H1 (cell line): ENCODE results near the gene ADK. TPM values are rescaled to one million over a fixed set of nuclear protein-coding genes. Genes with fewer than 3 reads are reported as not detected.

Source experiments
- CTCF ChIA-PET: fragments of 300-600 bp; sonication (Branson Sonifier 250); formaldehyde crosslinking; loops from one replicate; lab custom pipeline; 2021; ENCODE audit not compliant: partially characterized antibody; lab: Charles Lee
- POLR2A ChIA-PET: fragments of 300-600 bp; sonication (Branson Sonifier 250); formaldehyde crosslinking; loops from one replicate; lab custom pipeline; 2021; ENCODE audit warnings: inconsistent platforms; ENCODE audit not compliant: partially characterized antibody; lab: Charles Lee
- DNase-seq, 2 experiments: peaks; one replicate each; pipeline versions ENCODE4 v3.0.0 to v3.0.0-alpha.2; 2010 to 2022; ENCODE audit warnings: low spot score in 2 of 2, low read depth in 1 of 2, mixed read lengths in 1 of 2
- FAIRE-seq: peaks from 2 replicates; lab custom pipeline; 2011; peaks lifted over from hg19 to GRCh38; lab: Jason Lieb, UNC
- H2AFZ ChIP-seq: 2 replicates; pipeline ENCODE4 v1.8.1; 2012; ENCODE audit warnings: low read length, inconsistent platforms
- H2AK5ac ChIP-seq: 2 replicates; pipeline ENCODE4 v1.6.1; 2013; ENCODE audit warnings: low read depth, low read length
- H2BK120ac ChIP-seq: replicated peaks from 2 replicates; pipeline ENCODE3; 2013; ENCODE audit warnings: low read depth, low read length, inconsistent platforms
- H2BK12ac ChIP-seq: 2 replicates; pipeline ENCODE4 v1.6.1; 2013; ENCODE audit warnings: low read depth, low read length
- H2BK15ac ChIP-seq: 2 replicates; pipeline ENCODE4 v1.6.1; 2013; ENCODE audit warnings: low read length
- H2BK20ac ChIP-seq: 2 replicates; pipeline ENCODE4 v1.6.1; 2013; ENCODE audit warnings: low read length
- H2BK5ac ChIP-seq: 2 replicates; pipeline ENCODE4 v1.6.1; 2013; ENCODE audit warnings: low read depth, low read length
- H3K14ac ChIP-seq: 2 replicates; pipeline ENCODE4 v1.6.1; 2013; ENCODE audit warnings: inconsistent platforms; ENCODE audit not compliant: insufficient read length
- H3K18ac ChIP-seq: 2 replicates; pipeline ENCODE4 v1.6.1; 2013; ENCODE audit warnings: low read length; ENCODE audit errors: extremely low read depth
- H3K23ac ChIP-seq: 2 replicates; pipeline ENCODE4 v1.6.1; 2013; ENCODE audit warnings: inconsistent platforms; ENCODE audit not compliant: insufficient read length
- H3K23me2 ChIP-seq: 2 replicates; pipeline ENCODE4 v1.6.1; 2013; ENCODE audit warnings: low read depth, low read length
- H3K27ac ChIP-seq: 2 replicates; pipeline ENCODE4 v1.6.1; 2011; ENCODE audit warnings: low read depth, low read length, inconsistent platforms
- H3K27me3 ChIP-seq, 4 experiments: replicated peaks in 1 of 4; 1 replicate in 1 of 4; 2 replicates in 3 of 4; pipeline versions ENCODE4 v1.6.1 to v1.8.1; 2011 to 2013; ENCODE audit warnings: low read length in 3 of 4, mild to moderate bottlenecking in 3 of 4, inconsistent platforms in 2 of 4, mixed read lengths in 2 of 4, moderate library complexity in 1 of 4; ENCODE audit not compliant: control insufficient read depth in 3 of 4, insufficient read depth in 3 of 4; ENCODE audit errors: extremely low read depth in 1 of 4
- H3K36me3 ChIP-seq, 4 experiments: 2 replicates each; pipeline versions ENCODE4 v1.6.1 to v1.8.1; 2011 to 2013; ENCODE audit warnings: mild to moderate bottlenecking in 4 of 4, low read length in 3 of 4, moderate library complexity in 2 of 4, control low read depth in 1 of 4, inconsistent platforms in 1 of 4; ENCODE audit not compliant: insufficient read depth in 4 of 4, control insufficient read depth in 2 of 4
- H3K4ac ChIP-seq: replicated peaks from 2 replicates; pipeline ENCODE3; 2013; ENCODE audit warnings: low read length, low read depth, mixed read lengths, inconsistent platforms; ENCODE audit not compliant: insufficient read length
- H3K4me1 ChIP-seq, 4 experiments: replicated peaks in 1 of 4; 1 replicate in 1 of 4; 2 replicates in 3 of 4; pipeline versions ENCODE4 v1.6.1 to v1.8.1; 2011 to 2013; ENCODE audit warnings: low read length in 3 of 4, inconsistent platforms in 2 of 4, mixed read lengths in 1 of 4; ENCODE audit not compliant: insufficient read depth in 4 of 4, control insufficient read depth in 3 of 4
- H3K4me2 ChIP-seq, 2 experiments: 2 replicates each; pipeline versions ENCODE4 v1.6.1 to v1.8.1; 2011 to 2013; ENCODE audit warnings: low read depth in 2 of 2, low read length in 2 of 2, control low read depth in 1 of 2, inconsistent platforms in 1 of 2, mild to moderate bottlenecking in 1 of 2; ENCODE audit not compliant: insufficient read depth in 1 of 2
- H3K4me3 ChIP-seq, 4 experiments: fragments of 200-600, 300-600 bp in 1 of 4; sonication (generic), shearing (Covaris generic), sonication (Bioruptor Twin) in 1 of 4; 2 replicates each; pipeline versions ENCODE4 v1.5.1 to v1.8.1; 2011 to 2016; ENCODE audit warnings: low read length in 4 of 4, low read depth in 3 of 4, control low read depth in 2 of 4, inconsistent platforms in 2 of 4, mild to moderate bottlenecking in 2 of 4, mixed read lengths in 1 of 4, moderate library complexity in 1 of 4; ENCODE audit not compliant: insufficient read depth in 2 of 4; ENCODE audit errors: extremely low read depth in 1 of 4
- H3K56ac ChIP-seq: replicated peaks from 2 replicates; pipeline ENCODE3; 2013; ENCODE audit warnings: low read depth, mild to moderate bottlenecking, mixed read lengths, low read length, inconsistent platforms; ENCODE audit not compliant: insufficient read length
- H3K79me1 ChIP-seq: 2 replicates; pipeline ENCODE4 v1.6.1; 2013; ENCODE audit warnings: low read depth, low read length, control low read depth
- H3K79me2 ChIP-seq, 2 experiments: 2 replicates each; pipeline versions ENCODE4 v1.6.1 to v1.8.1; 2012 to 2013; ENCODE audit warnings: low read length in 2 of 2, mild to moderate bottlenecking in 2 of 2, inconsistent platforms in 1 of 2; ENCODE audit not compliant: insufficient read depth in 2 of 2, control insufficient read depth in 1 of 2
- H3K9ac ChIP-seq, 4 experiments: replicated peaks in 1 of 4; 1 replicate in 1 of 4; 2 replicates in 3 of 4; pipeline versions ENCODE4 v1.6.1 to v1.8.1; 2011 to 2013; ENCODE audit warnings: low read depth in 3 of 4, low read length in 3 of 4, control low read depth in 2 of 4, mild to moderate bottlenecking in 2 of 4, moderate library complexity in 2 of 4, inconsistent platforms in 1 of 4; ENCODE audit errors: extremely low read depth in 1 of 4
- H3K9me3 ChIP-seq, 2 experiments: 2 replicates each; pipeline versions ENCODE4 v1.6.1 to v1.8.1; 2012 to 2013; ENCODE audit warnings: mild to moderate bottlenecking in 2 of 2, moderate library complexity in 2 of 2, control low read depth in 1 of 2, inconsistent platforms in 1 of 2, low read depth in 1 of 2, low read length in 1 of 2, mixed read lengths in 1 of 2; ENCODE audit not compliant: insufficient read depth in 2 of 2
- H4K20me1 ChIP-seq, 2 experiments: replicated peaks in 1 of 2; 2 replicates each; pipeline versions ENCODE3 to v1.8.1; 2011 to 2013; ENCODE audit warnings: inconsistent platforms in 2 of 2, low read length in 2 of 2, mild to moderate bottlenecking in 1 of 2; ENCODE audit not compliant: insufficient read depth in 2 of 2, control insufficient read depth in 1 of 2
- H4K5ac ChIP-seq: 2 replicates; pipeline ENCODE4 v1.6.1; 2013; ENCODE audit warnings: low read length, low read depth, mixed read lengths, inconsistent platforms; ENCODE audit not compliant: insufficient read length
- H4K8ac ChIP-seq: 2 replicates; pipeline ENCODE4 v1.8.0; 2013; ENCODE audit warnings: mild to moderate bottlenecking, moderate library complexity, low read length, inconsistent platforms; ENCODE audit not compliant: insufficient read depth; ENCODE audit errors: extremely low read depth
- H4K91ac ChIP-seq: replicated peaks from 2 replicates; pipeline ENCODE3; 2013; ENCODE audit warnings: low read length, mixed read lengths, inconsistent platforms; ENCODE audit not compliant: insufficient read length
- EP300 ChIP-seq, 2 experiments: IDR thresholded peaks; 1 replicate in 1 of 2; 2 replicates in 1 of 2; pipeline ENCODE4 v1.6.1; 2011 to 2012; ENCODE audit warnings: low read depth in 2 of 2, low read length in 2 of 2, mild to moderate bottlenecking in 2 of 2, borderline replicate concordance in 1 of 2, inconsistent platforms in 1 of 2, moderate library complexity in 1 of 2
- FOSL1 ChIP-seq: IDR thresholded peaks from 2 replicates; pipeline ENCODE4 v1.6.1; 2011; ENCODE audit warnings: mild to moderate bottlenecking, low read depth, low read length, moderate library complexity; ENCODE audit not compliant: insufficient read depth
- POLR2A ChIP-seq, 2 experiments: IDR thresholded peaks; 1 replicate in 1 of 2; 2 replicates in 1 of 2; pipeline ENCODE4 v1.6.1; 2011; ENCODE audit warnings: low read depth in 2 of 2, low read length in 2 of 2, mild to moderate bottlenecking in 2 of 2; ENCODE audit errors: control extremely low read depth in 1 of 2
- RFX5 ChIP-seq: IDR thresholded peaks from 2 replicates; pipeline ENCODE4 v1.6.1; 2011; ENCODE audit warnings: low read depth, low read length, improper control_type of control experiment, borderline replicate concordance
- TAF1 ChIP-seq: IDR thresholded peaks from 2 replicates; pipeline ENCODE4 v1.6.1; 2011; ENCODE audit warnings: mild to moderate bottlenecking, low read depth, low read length
- TCF12 ChIP-seq: IDR thresholded peaks from 2 replicates; pipeline ENCODE4 v1.6.1; 2011; ENCODE audit warnings: low read depth, mild to moderate bottlenecking, low read length
- WGBS, 2 experiments: shearing (Covaris generic) in 1 of 2; methylation state at CpG; one replicate each; pipeline versions ENCODE4 v1.1.6 to v1.1.7; 2013 to 2015; ENCODE audit warnings: low lambda C conversion rate in 2 of 2, mixed read lengths in 2 of 2, inconsistent platforms in 1 of 2, low coverage in 1 of 2, missing lambda C conversion rate in 1 of 2; ENCODE audit not compliant: insufficient replicate concordance in 2 of 2, insufficient coverage in 1 of 2, insufficient read length in 1 of 2; ENCODE audit errors: extremely low coverage in 1 of 2, missing lambda C conversion rate in 1 of 2; 5-methylcytosine and 5-hydroxymethylcytosine counted together
- polyA plus RNA-seq, 7 experiments: library from polyadenylated mRNA; depleted of rRNA in 3 of 7; stranded (reverse) in 5 of 7; unstranded in 2 of 7; fragments of >200 nt in 5 of 7; fragments of 200-250 nt in 2 of 7; gene quantifications; 1 replicate in 5 of 7; 2 replicates in 1 of 7; 4 replicates in 1 of 7; pipeline versions ENCODE4 v1.2.1 to v1.2.3, GENCODE V29; 2011 to 2013; ENCODE audit warnings: missing spikeins in 2 of 7, mixed read lengths in 2 of 7
- total RNA-seq: library from RNA; stranded (reverse); fragmentation: NEBNext Ultra II Directional; extraction: Animal tissue kit (Norgen Biotek cat#: 25700); gene quantifications from 2 replicates; pipeline ENCODE4 v1.2.1, GENCODE V29; 2021
- TF ChIP-seq, protein P1 (sequence below): IDR thresholded peaks from 2 replicates; pipeline ENCODE4 v1.6.1; 2012; ENCODE audit warnings: inconsistent platforms

Gene ADK
- total and polyA plus RNA-seq, 2 of the 8 experiments (the other 6 are each of a cell fraction or from before 2014, with no cell fraction given), result 12.3 to 42.4 TPM

- no peaks in the 10 kb centered on the region for H3K4me1 ChIP-seq
- H3K4me3 ChIP-seq, result no peak overlapping the region
- H3K23ac ChIP-seq, result no peak overlapping the region
- no peak overlapping the region for H2AK5ac ChIP-seq
- no peak overlapping the region for H3K14ac ChIP-seq
- no peak overlapping the region for H3K4me2 ChIP-seq
- H2BK120ac ChIP-seq, result no peak overlapping the region
- WGBS, 2 experiments, result 93% methylated on average over 4 of the region's 4 CpGs; no CpG with 5 or more reads in 1 of the 2 experiments
- H3K18ac ChIP-seq, result no peak overlapping the region
- no peaks in the 10 kb centered on the region for H4K20me1 ChIP-seq
- H3K27ac ChIP-seq, result no peak overlapping the region
- H2BK5ac ChIP-seq, result no peak overlapping the region
- H3K4ac ChIP-seq, result no peak overlapping the region
- no peak overlapping the region for H4K91ac ChIP-seq
- POLR2A ChIA-PET, result interaction anchor here (0.6 kb wide), 1 partner anchor 63 kb away, joined by 3 read pairs; no protein-coding TSS in a partner anchor
- no peak overlapping the region for H4K8ac ChIP-seq
- H2BK12ac ChIP-seq, result no peak overlapping the region
- no peaks in the 10 kb centered on the region for H3K23me2 ChIP-seq
- H3K56ac ChIP-seq, result no peak overlapping the region
- no peaks in the 10 kb centered on the region for H3K79me1 ChIP-seq
- no peak for TF ChIP-seq RFX5
- no peak for TF ChIP-seq EP300 (IDR thresholded peaks at IDR 0.05; ENCODE audit: borderline replicate concordance in 1 of 2, low read depth in 2 of 2, low read length in 2 of 2)
- no peak for TF ChIP-seq POLR2A (IDR thresholded peaks at IDR 0.05; ENCODE audit: control extremely low read depth in 1 of 2, low read depth in 2 of 2, low read length in 2 of 2)
- no peak for TF ChIP-seq FOSL1
- no peak for TF ChIP-seq TCF12
- TF ChIP-seq TAF1, result no peak
- TF ChIP-seq, protein P1, sequence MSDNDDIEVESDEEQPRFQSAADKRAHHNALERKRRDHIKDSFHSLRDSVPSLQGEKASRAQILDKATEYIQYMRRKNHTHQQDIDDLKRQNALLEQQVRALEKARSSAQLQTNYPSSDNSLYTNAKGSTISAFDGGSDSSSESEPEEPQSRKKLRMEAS, result no peak
- no peak overlapping the region for H4K5ac ChIP-seq
- CTCF ChIA-PET, result interaction anchor here (0.7 kb wide), 1 partner anchor 132 kb away, joined by 3 read pairs; no protein-coding TSS in a partner anchor
- H3K79me2 ChIP-seq, result no peaks in the 10 kb centered on the region
- H3K36me3 ChIP-seq, result no peaks in the 10 kb centered on the region
- H2AFZ ChIP-seq, result no peak overlapping the region
- H2BK20ac ChIP-seq, result no peak overlapping the region
- H3K9ac ChIP-seq, result no peak overlapping the region
- DNase-seq (no peak), FAIRE-seq (no peak)
- no peak overlapping the region for H2BK15ac ChIP-seq
- H3K9me3 ChIP-seq, result no peaks in the 10 kb centered on the region
- H3K27me3 ChIP-seq, result no peaks in the 10 kb centered on the region
Observed at GRCh38 chr10:74322141-74322540, 171.1 kb downstream of the ADK start.
